ENCODE measurements around the gene DCLK2.

- TF ChIP-seq CTCF (IDR thresholded peaks at IDR 0.05; ENCODE audit: low read depth, low read length) = no peak
- no peak for TF ChIP-seq MAX (IDR thresholded peaks at IDR 0.05; ENCODE audit: low read depth, low read length)
Measured at GRCh38 chr4:150212485-150212884, 134.2 kb downstream of the DCLK2 start.
